NCI-H146 (cell line): ENCODE data around the gene C22orf42.
A peak's percentile ranks its signal among the peaks of the same experiment; 100 is the strongest.
"Not testable (repeated sequence)": the region's sequence is repeated elsewhere in the genome, so short reads cannot be mapped to it uniquely, and the experiment has no call there.

Experiments used
- DNase-seq: peaks from one replicate; lab custom pipeline; 2025; lab: John Stamatoyannopoulos, UW

Gene C22orf42

DNA sequence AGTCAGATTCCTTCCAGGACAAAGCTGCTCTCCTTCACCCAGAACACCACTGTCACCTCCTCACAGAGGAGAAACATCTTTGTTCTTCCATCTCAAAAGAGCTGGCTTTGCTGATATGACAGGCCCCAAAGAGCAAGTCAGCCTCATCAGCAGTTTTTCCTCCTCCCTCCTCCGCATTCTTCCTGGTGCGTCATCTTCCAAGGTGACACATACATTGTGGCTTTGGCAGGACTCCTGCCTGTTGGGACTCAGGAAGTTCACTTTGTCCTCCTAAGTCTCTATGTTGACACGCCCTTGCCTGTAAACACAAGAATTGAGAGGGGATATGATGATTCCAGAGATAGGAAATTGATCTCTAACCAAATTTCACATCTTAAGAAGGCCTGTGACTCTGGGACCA is 23.1 kb downstream of the C22orf42 start:
- not testable (repeated sequence) for DNase-seq

DNA sequence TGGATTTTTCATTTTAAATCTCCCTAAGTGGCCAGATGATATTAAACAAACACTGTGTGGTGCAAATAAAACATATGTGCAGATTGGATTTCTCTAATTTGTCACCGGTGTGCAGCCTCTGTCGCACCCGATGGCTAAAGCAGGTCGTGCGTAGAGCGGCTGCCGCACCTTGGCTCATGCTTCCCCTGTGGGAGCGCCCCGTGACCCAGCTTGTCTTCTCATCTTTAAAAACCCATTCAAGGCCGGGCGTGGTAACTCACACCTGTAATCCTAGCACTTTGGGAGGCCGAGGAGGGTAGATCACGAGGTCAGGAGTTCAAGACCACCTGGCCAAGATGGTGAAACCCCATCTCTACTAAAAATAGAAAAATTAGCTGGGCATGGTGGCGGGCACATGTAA is 24.3 kb downstream of the C22orf42 start:
- DNase-seq, result not testable (repeated sequence)

DNA sequence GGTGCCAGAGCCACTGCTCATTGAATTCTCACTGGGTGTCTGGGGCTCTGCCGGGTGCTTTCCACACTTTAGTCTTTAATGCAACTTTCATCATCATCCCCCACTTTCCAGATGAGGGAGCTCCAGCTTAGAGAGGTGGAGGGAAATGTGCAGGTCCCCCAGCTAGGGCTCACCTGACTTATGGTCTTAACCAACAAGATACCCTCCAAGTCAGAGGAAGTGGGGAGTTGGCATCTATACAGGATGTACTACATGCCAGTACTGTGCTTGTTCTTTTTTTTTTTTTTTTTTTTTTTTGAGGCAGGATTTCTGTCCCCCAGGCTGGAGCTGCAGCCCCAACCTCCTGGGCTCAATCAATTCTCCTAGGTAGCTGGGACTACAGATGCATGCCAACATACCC is 26.3 kb downstream of the C22orf42 start:
- DNase-seq, result no peak

DNA sequence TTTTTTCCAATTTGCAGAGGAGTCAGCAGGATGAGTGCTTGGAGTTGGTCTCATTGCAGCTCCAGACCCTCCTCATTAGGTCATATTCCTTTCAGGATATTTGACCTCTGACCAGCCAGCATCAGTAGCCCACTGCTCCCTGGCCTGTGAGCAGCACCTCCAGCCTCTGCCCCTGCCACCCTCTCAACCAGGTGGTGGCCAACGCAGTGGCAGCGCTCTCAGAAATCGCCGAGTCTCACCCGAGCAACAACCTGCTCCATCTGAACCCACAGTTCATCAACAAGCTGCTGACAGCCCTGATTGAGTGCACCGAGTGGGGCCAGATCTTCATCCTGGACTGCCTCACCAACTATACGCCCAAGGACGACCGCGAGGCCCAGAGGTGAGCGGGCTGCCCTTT is 27.0 kb downstream of the C22orf42 start:
- no peak for DNase-seq

DNA sequence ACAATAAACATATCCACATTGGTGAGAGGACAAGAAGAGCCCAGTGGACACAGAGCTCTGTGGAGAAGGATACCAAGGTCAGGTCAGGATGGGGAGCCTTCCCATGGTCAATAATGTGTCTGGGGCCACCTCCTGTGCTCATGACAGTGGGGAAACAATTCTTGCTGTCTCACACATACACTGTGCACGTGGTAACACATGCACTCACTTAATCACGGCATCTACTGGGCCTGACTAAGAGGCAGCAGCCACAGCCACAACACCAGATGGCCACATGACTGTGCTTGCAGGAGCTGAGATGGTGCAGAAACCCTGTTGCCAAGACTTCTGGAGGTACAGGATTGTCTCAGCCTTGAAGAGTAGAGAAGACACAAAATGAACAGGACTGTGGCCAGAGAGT is 28.6 kb downstream of the C22orf42 start:
- no peak for DNase-seq

DNA sequence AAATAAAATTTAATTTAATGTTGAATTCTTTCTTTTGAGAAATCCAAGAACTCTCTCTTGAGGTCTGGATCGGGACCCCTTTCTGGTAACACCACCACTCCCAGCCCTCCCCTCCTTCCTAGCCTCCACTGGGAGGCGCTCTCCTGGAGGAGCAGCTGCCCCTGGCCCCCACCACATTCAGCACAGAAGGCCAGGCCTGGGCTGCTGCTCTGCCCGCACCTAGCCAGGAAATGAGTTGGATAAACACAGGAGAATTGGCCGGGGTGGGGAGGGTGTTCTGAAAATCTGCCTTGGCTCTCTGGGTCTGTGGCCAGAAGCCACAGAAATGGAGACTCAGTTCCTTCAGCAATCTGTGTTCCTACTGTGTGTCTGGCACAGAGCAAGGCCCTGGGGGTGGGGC is 31.2 kb downstream of the C22orf42 start:
- no peak for DNase-seq

DNA sequence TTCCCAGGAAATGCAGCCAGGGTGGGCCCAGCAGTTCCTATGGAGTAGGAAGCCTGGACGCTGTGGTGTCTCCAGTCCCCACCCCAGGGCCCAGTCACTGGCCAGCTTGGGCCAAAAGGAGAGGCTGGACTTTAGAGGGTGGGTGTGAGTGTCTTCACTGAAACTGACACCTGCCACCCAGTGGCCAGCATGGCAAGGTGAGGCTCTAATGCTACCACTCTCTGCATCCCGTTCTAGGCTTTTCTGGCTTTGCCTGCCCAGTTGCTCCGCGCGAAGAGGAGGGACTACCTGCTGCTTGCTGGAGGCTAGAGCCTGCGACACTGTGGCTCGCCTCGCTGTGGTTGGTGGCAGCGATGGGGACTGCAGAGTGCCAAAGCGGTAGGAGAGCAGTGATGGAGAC is 35.4 kb downstream of the C22orf42 start:
- DNase-seq, result peak; percentile 22

DNA sequence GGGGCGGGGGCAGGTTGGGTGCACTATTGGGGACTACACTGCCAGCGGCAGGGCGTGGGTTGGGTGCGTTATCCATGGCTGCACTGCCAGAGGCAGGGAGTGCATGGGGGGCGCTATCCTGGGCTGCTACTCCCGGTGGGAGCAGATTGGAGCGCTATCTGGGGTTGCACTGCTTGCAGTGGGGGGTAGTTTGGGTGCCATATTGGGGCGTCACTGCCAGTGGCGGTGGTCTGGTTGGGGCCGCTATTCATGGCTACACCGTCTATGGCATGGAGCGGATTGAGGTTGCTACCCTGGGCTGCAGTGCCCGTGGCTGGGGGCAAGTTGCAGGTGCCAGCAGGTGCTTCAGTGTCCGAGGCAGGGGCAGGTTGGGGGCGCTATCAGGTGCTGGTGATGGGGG is 36.2 kb downstream of the C22orf42 start:
- no peak for DNase-seq

DNA sequence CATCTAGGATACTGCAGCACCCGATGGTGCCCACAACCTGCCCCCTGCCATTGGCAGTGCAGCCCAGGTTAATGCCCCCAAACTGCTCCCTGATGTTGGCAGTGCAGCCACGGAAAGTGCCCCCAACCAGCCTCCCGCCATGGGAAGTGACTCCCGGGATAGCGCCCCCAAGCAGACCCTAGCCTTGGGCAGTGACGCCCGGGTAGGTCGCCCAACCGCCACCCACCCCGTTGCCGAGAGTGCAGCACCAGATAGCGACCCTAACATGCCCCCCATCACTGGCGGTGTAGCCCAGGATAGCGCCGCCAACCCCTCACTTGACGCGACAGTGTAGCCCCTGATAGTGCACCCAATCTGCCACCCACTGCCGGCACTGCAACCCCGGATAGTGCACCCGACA is 38.5 kb downstream of the C22orf42 start:
- DNase-seq, result no peak

DNA sequence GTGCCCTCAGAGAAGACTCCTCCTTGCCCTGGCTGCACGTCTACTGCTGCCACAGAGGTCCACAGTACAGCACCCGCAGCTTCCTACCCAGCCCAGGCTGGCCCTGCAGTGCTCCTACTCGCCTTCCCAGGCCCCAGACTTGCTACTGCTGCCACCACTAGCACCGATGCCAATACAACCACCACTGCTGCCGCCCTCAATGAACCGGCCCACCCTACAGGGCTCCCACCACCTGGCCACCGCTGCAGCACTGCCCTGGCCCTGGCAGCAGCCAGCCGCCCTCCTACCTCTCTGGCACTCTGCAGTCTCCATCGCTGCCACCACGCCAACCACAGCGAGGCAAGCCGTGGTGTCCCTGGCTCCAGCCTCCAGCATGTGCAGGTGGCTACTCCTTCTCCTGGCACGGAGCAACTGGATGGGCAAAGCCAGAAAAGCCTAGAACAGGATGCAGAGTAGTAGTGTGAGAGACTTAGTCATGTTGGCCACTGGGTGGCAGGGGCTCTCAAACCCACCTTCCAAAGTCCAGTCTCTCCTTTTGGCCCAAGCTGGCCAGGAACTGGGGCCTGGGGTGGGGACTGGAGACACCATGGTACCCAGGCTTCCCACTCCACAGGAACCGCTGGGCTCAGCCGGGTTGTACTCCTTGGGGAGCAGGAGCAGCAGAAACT is 39.4 kb downstream of the C22orf42 start:
- no peak for DNase-seq

DNA sequence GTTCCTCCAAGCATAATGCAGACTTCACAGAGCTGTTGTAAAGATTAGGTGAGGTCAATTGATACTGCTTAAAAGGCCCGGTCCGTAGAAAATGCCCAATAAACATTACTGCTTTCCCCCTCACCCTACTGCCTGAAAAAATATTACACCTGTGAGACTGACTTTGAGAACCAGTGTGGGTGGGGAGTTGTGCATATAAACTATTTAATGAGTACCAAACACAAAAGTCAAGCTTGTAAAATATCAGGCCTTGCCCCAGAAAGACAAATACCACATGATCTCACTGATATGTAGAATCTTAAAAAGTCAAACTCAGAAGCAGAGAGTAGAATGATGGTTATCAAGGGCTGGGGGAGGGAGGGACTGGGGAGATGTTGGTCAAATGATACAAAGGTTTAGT is 46.7 kb downstream of the C22orf42 start:
- DNase-seq, result no peak

DNA sequence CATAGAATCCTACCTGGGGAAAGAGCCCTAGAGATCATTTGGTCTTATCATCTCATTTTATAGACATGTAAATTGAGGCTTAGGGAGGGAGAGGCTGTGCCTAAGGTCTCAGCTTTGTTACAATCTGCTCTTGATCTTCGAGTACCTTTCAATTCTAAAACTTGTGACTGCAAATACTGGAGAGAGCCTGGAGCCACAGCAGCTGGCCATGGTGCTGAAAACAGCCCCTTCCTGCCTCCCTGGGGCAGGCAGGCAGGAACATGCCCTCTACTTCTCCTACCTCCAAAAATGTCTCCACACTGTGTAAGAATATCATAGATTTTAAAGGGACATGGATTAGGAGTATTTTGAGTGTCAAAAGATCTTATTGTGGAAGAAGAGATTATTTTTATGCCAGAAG is 52.2 kb downstream of the C22orf42 start:
- DNase-seq, result no peak

DNA sequence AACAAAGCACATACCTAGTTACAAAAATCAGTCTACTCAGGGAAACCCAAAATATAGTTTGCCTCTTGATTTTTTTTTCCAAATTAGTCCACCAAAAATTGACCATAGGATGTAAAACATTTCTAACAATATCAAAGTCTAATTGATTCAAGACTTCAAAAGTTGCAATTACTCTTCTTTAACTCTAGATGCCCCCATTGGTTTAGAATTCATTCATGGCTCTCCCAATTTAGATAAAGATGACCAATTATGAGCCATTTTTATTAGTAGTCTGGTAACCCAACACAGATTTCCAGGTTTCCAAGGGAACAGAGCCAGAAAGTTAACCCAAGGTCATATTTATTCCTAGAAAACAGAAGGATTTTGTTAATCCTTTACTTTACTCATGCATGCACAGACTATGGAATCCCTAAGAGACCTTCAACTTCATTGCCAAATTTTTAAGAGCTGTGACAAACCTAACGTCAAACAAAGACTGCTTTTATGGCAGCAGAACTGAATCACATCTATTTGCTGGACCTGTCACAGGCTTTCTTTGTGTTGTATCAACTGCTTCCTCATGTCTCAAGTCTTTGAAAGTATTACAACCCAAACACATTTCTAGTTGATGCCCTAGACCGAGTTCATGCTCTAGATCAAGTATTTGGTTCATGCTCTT is 55.3 kb downstream of the C22orf42 start:
- peak; percentile 30 for DNase-seq

DNA sequence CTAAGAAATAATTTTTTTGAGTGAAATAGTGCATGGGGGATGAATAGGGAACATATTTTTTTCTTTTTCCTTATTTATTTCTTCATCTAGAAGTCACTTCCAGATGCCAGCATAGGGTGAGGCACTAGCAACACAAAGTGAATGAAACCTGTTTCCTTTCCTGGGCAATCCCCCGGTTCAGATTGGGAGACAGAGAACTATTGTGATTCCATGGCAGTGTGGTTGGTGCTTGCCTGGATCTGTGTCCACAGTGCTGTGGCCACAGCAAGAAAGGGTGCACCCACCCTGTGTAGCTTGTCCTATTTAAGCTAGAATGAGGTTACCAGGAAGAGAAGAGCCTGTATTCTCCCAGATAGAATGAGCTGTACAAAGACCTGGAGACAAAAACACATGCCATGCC is 58.4 kb downstream of the C22orf42 start:
- no peak for DNase-seq
